IMR-90 (cell line): ENCODE results near the gene CDK5RAP3. TPM values are rescaled to one million over a fixed set of nuclear protein-coding genes. Genes with fewer than 3 reads are reported as not detected.

Experiments used
- ATAC-seq: fragments of 200-7000 bp; cut with Tn5 transposase; 2 replicates; pipeline ENCODE4 v1.9.1; 2020; ENCODE audit warnings: low read depth, mild to moderate bottlenecking, moderate library complexity
- BruUV-seq: library from RNA; stranded (reverse); fragments of 400-500 nt; replicated peaks from 2 replicates; lab custom pipeline; 2021; lab: Mats Ljungman, UMichigan
- CTCF ChIA-PET: fragments of 300-600 bp; formaldehyde crosslinking; extraction: SDS; loops from one replicate; lab custom pipeline; 2021; ENCODE audit warnings: antibody characterized with exemption; lab: Yijun Ruan, JAX
- POLR2A ChIA-PET: fragments of 300-600 bp; sonication (Branson Sonifier 250); formaldehyde crosslinking; loops from one replicate; lab custom pipeline; 2022; ENCODE audit warnings: antibody characterized with exemption; ENCODE audit not compliant: unreplicated experiment; lab: Charles Lee
- DNase-seq: peaks from one replicate; pipeline ENCODE4 v3.0.0; 2013
- H2AFZ ChIP-seq: replicated peaks from 2 replicates; pipeline ENCODE3; 2013; ENCODE audit warnings: low read length, mild to moderate bottlenecking; ENCODE audit not compliant: poor library complexity
- H2AK5ac ChIP-seq: 2 replicates; pipeline ENCODE4 v1.6.1; 2013; ENCODE audit warnings: low read depth, low read length, inconsistent platforms
- H2AK9ac ChIP-seq: replicated peaks from 2 replicates; pipeline ENCODE3; 2013; ENCODE audit warnings: mild to moderate bottlenecking, low read depth, low read length, moderate library complexity; ENCODE audit not compliant: poor library complexity
- H2BK120ac ChIP-seq: 2 replicates; pipeline ENCODE4 v1.6.1; 2013; ENCODE audit warnings: low read depth, low read length, inconsistent platforms
- H2BK15ac ChIP-seq: 3 replicates; pipeline ENCODE4 v1.6.1; 2013; ENCODE audit warnings: low read depth, low read length, inconsistent platforms
- H2BK20ac ChIP-seq: 2 replicates; pipeline ENCODE4 v1.6.1; 2013; ENCODE audit warnings: low read depth, mild to moderate bottlenecking, inconsistent platforms, low read length, moderate library complexity
- H2BK5ac ChIP-seq: 2 replicates; pipeline ENCODE4 v1.6.1; 2013; ENCODE audit warnings: mild to moderate bottlenecking, low read depth, low read length, inconsistent platforms; ENCODE audit not compliant: poor library complexity, severe bottlenecking
- H3K14ac ChIP-seq: replicated peaks from 2 replicates; pipeline ENCODE4 v1.6.1; 2013; ENCODE audit warnings: low read depth, low read length, inconsistent platforms
- H3K18ac ChIP-seq: 2 replicates; pipeline ENCODE4 v1.6.1; 2013; ENCODE audit warnings: low read depth, low read length, control low read depth
- H3K23ac ChIP-seq: 2 replicates; pipeline ENCODE4 v1.6.1; 2013; ENCODE audit warnings: low read depth, low read length, inconsistent platforms
- H3K27ac ChIP-seq: 2 replicates; pipeline ENCODE4 v1.5.1; 2013; ENCODE audit warnings: mild to moderate bottlenecking, control low read depth, low read length; ENCODE audit not compliant: insufficient read depth
- H3K27me3 ChIP-seq: 2 replicates; pipeline ENCODE4 v1.6.1; 2013; ENCODE audit warnings: low read length; ENCODE audit not compliant: control insufficient read depth, insufficient read depth
- H3K36me3 ChIP-seq: 2 replicates; pipeline ENCODE4 v1.6.1; 2013; ENCODE audit warnings: low read length, mixed read lengths; ENCODE audit not compliant: control insufficient read depth, insufficient read depth
- H3K4ac ChIP-seq: 2 replicates; pipeline ENCODE4 v1.6.1; 2013; ENCODE audit warnings: low read depth, low read length, inconsistent platforms
- H3K4me1 ChIP-seq: 2 replicates; pipeline ENCODE4 v1.6.1; 2013; ENCODE audit warnings: low read length, mixed read lengths; ENCODE audit not compliant: control insufficient read depth, insufficient read depth
- H3K4me2 ChIP-seq: 2 replicates; pipeline ENCODE4 v1.6.1; 2013; ENCODE audit warnings: low read depth, mild to moderate bottlenecking, control low read depth, low read length, moderate library complexity
- H3K4me3 ChIP-seq: 2 replicates; pipeline ENCODE4 v1.5.1; 2013; ENCODE audit warnings: low read depth, mild to moderate bottlenecking, control low read depth, low read length, moderate library complexity; ENCODE audit not compliant: insufficient read depth
- H3K56ac ChIP-seq: 2 replicates; pipeline ENCODE4 v1.6.1; 2013; ENCODE audit warnings: low read length, inconsistent platforms; ENCODE audit not compliant: insufficient read depth; ENCODE audit errors: extremely low read depth
- H3K79me1 ChIP-seq, 2 experiments: 2 replicates each; pipeline ENCODE4 v1.6.1; 2013; ENCODE audit warnings: low read length in 2 of 2, inconsistent platforms in 1 of 2, low read depth in 1 of 2
- H3K9ac ChIP-seq: 2 replicates; pipeline ENCODE4 v1.6.1; 2013; ENCODE audit warnings: low read depth, low read length, control low read depth
- H3K9me1 ChIP-seq: 2 replicates; pipeline ENCODE4 v1.6.1; 2013; ENCODE audit warnings: low read length, inconsistent platforms; ENCODE audit not compliant: insufficient read depth
- H3K9me3 ChIP-seq: 2 replicates; pipeline ENCODE4 v1.6.1; 2013; ENCODE audit warnings: low read length; ENCODE audit not compliant: control insufficient read depth, insufficient read depth
- H4K20me1 ChIP-seq: 2 replicates; pipeline ENCODE4 v1.6.1; 2013; ENCODE audit warnings: low read length, inconsistent platforms; ENCODE audit not compliant: insufficient read depth
- H4K5ac ChIP-seq: 2 replicates; pipeline ENCODE4 v1.6.1; 2013; ENCODE audit warnings: mild to moderate bottlenecking, low read depth, low read length, control low read depth
- H4K8ac ChIP-seq, 2 experiments: 2 replicates each; pipeline ENCODE4 v1.6.1; 2013; ENCODE audit warnings: low read depth in 2 of 2, low read length in 2 of 2, control low read depth in 1 of 2, inconsistent platforms in 1 of 2
- H4K91ac ChIP-seq: 2 replicates; pipeline ENCODE4 v1.6.1; 2013; ENCODE audit warnings: low read depth, low read length, inconsistent platforms; ENCODE audit not compliant: insufficient read depth
- CHD1 ChIP-seq: IDR thresholded peaks from 2 replicates; pipeline ENCODE4 v1.6.1; 2012; ENCODE audit warnings: low read depth, low read length, improper control_type of control experiment
- MAZ ChIP-seq: IDR thresholded peaks from 2 replicates; pipeline ENCODE4 v1.6.1; 2012; ENCODE audit warnings: low read depth, mild to moderate bottlenecking, low read length, improper control_type of control experiment, moderate library complexity, borderline replicate concordance
- MXI1 ChIP-seq: IDR thresholded peaks from 2 replicates; pipeline ENCODE4 v1.6.1; 2012; ENCODE audit warnings: low read depth, mild to moderate bottlenecking, low read length, moderate library complexity, borderline replicate concordance
- RAD21 ChIP-seq: IDR thresholded peaks from 2 replicates; pipeline ENCODE4 v1.6.1; 2012; ENCODE audit warnings: low read length, improper control_type of control experiment
- RCOR1 ChIP-seq: IDR thresholded peaks from 2 replicates; pipeline ENCODE4 v1.6.1; 2012; ENCODE audit warnings: mild to moderate bottlenecking, low read length, improper control_type of control experiment; ENCODE audit not compliant: insufficient replicate concordance
- SMC3 ChIP-seq: fragments of 150-350 bp; IDR thresholded peaks from 2 replicates; pipeline ENCODE4 v1.6.1; 2016; ENCODE audit warnings: low read depth, mild to moderate bottlenecking, antibody characterized with exemption, low read length, moderate library complexity
- WGBS, 2 experiments: methylation state at CpG; one replicate each; pipeline versions ENCODE4 v1.1.5 to v1.1.7; 2013; ENCODE audit warnings: missing lambda C conversion rate in 2 of 2; ENCODE audit not compliant: insufficient read length in 1 of 2; ENCODE audit errors: extremely low coverage in 2 of 2; 5-methylcytosine and 5-hydroxymethylcytosine counted together
- dilution Hi-C: fragments of 300-500 bp; cut with HindIII; formaldehyde crosslinking; loops from one replicate; pipeline ENCODE4 v1.14.3; 2018; ENCODE audit warnings: low sequenced_read_pairs; ENCODE audit not compliant: unreplicated experiment
- in situ Hi-C: fragments of 300-500 bp; cut with MboI; formaldehyde crosslinking; loops from 3 replicates; pipeline ENCODE4 v1.14.3; 2019; ENCODE audit warnings: low sequenced_read_pairs, inconsistent platforms, mixed read lengths
- intact Hi-C: fragments of 100-400 bp; cut with micrococcal nuclease; formaldehyde crosslinking; loops from 2 replicates; pipeline ENCODE4 v1.10.0; 2022
- polyA plus RNA-seq, 3 experiments: library from polyadenylated mRNA; depleted of rRNA; stranded (reverse); fragments of >200 nt; gene quantifications; 2 replicates each; pipeline ENCODE4 v1.2.3, GENCODE V29; 2012; ENCODE audit warnings: low replicate concordance in 1 of 3
- total RNA-seq: library from RNA; depleted of rRNA; stranded (reverse); fragments of >200 nt; gene quantifications from 2 replicates; pipeline ENCODE4 v1.2.3, GENCODE V29; 2012
- TF ChIP-seq, protein P1 (sequence below): fragments of 150-350 bp; IDR thresholded peaks from 2 replicates; pipeline ENCODE4 v1.6.1; 2017; ENCODE audit warnings: mild to moderate bottlenecking, antibody characterized with exemption, low read length, low read depth
- TF ChIP-seq, protein P2 (sequence below): conservative IDR thresholded peaks from 2 replicates; pipeline ENCODE4 v1.5.1; 2012; ENCODE audit warnings: mild to moderate bottlenecking, low read depth, low read length, improper control_type of control experiment

Gene CDK5RAP3
- total and polyA plus RNA-seq, 2 of the 4 experiments (the other 2 are of a cell fraction) = 75.3 to 153 TPM

DNA sequence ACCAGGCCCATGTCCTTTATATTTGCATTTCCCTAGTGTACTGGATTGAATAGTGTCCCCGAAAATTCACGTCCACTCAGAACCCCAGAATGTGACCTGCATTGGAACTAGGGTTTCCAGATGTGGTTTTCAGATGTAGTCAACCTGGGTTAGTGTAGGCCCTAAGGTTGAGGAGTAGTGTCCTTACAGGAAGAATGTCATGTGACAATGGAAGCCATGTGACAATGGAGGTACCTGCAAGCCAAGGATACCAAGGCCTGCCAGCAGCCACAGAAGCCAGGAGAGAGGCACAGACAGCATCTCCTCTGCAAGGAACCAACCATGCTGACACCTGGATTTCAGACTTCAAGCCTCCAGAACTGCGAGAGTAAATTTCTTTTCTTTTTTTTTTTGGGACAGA is 8.0 kb upstream of the CDK5RAP3 start:
- 57% methylated on average over 1 of the region's 3 CpGs; no CpG with 5 or more reads in 1 of the 2 experiments for WGBS, 2 experiments
- no peaks in the 10 kb centered on the region for H3K36me3 ChIP-seq
- H3K9me3 ChIP-seq = no peaks in the 10 kb centered on the region; the same call in 1 of the 2 replicates
- no peak overlapping the region for H2BK120ac ChIP-seq
- no peak overlapping the region for H3K4me2 ChIP-seq
- no peak overlapping the region for H2BK15ac ChIP-seq
- TF ChIP-seq MXI1 (no peak), RCOR1 (no peak), CHD1 (no peak), SMC3 (no peak), RAD21 (no peak), MAZ (no peak)
- TF ChIP-seq, protein P1, sequence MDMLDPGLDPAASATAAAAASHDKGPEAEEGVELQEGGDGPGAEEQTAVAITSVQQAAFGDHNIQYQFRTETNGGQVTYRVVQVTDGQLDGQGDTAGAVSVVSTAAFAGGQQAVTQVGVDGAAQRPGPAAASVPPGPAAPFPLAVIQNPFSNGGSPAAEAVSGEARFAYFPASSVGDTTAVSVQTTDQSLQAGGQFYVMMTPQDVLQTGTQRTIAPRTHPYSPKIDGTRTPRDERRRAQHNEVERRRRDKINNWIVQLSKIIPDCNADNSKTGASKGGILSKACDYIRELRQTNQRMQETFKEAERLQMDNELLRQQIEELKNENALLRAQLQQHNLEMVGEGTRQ = no peak
- TF ChIP-seq, protein P2, sequence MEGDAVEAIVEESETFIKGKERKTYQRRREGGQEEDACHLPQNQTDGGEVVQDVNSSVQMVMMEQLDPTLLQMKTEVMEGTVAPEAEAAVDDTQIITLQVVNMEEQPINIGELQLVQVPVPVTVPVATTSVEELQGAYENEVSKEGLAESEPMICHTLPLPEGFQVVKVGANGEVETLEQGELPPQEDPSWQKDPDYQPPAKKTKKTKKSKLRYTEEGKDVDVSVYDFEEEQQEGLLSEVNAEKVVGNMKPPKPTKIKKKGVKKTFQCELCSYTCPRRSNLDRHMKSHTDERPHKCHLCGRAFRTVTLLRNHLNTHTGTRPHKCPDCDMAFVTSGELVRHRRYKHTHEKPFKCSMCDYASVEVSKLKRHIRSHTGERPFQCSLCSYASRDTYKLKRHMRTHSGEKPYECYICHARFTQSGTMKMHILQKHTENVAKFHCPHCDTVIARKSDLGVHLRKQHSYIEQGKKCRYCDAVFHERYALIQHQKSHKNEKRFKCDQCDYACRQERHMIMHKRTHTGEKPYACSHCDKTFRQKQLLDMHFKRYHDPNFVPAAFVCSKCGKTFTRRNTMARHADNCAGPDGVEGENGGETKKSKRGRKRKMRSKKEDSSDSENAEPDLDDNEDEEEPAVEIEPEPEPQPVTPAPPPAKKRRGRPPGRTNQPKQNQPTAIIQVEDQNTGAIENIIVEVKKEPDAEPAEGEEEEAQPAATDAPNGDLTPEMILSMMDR = no peak
- dilution Hi-C loops (no loop called here), intact Hi-C loops (no loop called here), in situ Hi-C loops (no loop called here)
- no peak overlapping the region for H4K91ac ChIP-seq
- no peak overlapping the region for H3K4ac ChIP-seq
- no peak overlapping the region for H3K27ac ChIP-seq
- no peak overlapping the region for H2AK5ac ChIP-seq
- H2AK9ac ChIP-seq = no peak overlapping the region
- H3K14ac ChIP-seq = no peak overlapping the region
- no peak overlapping the region for H4K5ac ChIP-seq
- peaks cover 3% of the 10 kb centered on the region; the same call in 1 of the 2 replicates for H3K9me1 ChIP-seq
- H3K27me3 ChIP-seq = peaks cover 8% of the 10 kb centered on the region
- no peak overlapping the region for H3K56ac ChIP-seq
- no peak overlapping the region for H4K8ac ChIP-seq
- POLR2A ChIA-PET = no interaction called here
- H3K23ac ChIP-seq = no peak overlapping the region
- no peak overlapping the region for H2BK5ac ChIP-seq
- H2BK20ac ChIP-seq = no peak overlapping the region
- H3K9ac ChIP-seq = no peak overlapping the region
- peaks cover 7% of the 10 kb centered on the region for H3K4me1 ChIP-seq
- BruUV-seq = no TSS peak
- H2AFZ ChIP-seq = no peak overlapping the region
- no peaks in the 10 kb centered on the region for H4K20me1 ChIP-seq
- no peak overlapping the region for H3K4me3 ChIP-seq
- no peak overlapping the region for H3K18ac ChIP-seq
- no peak for DNase-seq
- no peak for ATAC-seq
- CTCF ChIA-PET = no interaction called here
- no peaks in the 10 kb centered on the region for H3K79me1 ChIP-seq
